GM06990 (cell line): Measurements from ENCODE around the gene HTR3A.

Experiments used
- DNase-seq: peaks from one replicate; pipeline ENCODE4 v3.0.0-alpha.2; 2011; ENCODE audit not compliant: insufficient read length; ENCODE audit errors: extremely low read depth
- H3K27me3 ChIP-seq: replicated peaks from 2 replicates; pipeline ENCODE4 v1.6.0; 2011; ENCODE audit warnings: low read length; ENCODE audit not compliant: control insufficient read depth, insufficient read depth
- H3K36me3 ChIP-seq: 2 replicates; pipeline ENCODE4 v1.5.1; 2011; ENCODE audit warnings: low read length; ENCODE audit not compliant: control insufficient read depth, insufficient read depth
- H3K4me3 ChIP-seq: replicated peaks from 2 replicates; pipeline ENCODE4 v1.5.1; 2011; ENCODE audit warnings: low read depth, mild to moderate bottlenecking, control low read depth, low read length
- CTCF ChIP-seq: IDR thresholded peaks from 2 replicates; pipeline ENCODE4 v1.5.1; 2011; ENCODE audit warnings: low read length, control low read depth, mild to moderate bottlenecking, inconsistent platforms; ENCODE audit not compliant: insufficient read depth, poor library complexity, severe bottlenecking

HTR3A gene

DNA sequence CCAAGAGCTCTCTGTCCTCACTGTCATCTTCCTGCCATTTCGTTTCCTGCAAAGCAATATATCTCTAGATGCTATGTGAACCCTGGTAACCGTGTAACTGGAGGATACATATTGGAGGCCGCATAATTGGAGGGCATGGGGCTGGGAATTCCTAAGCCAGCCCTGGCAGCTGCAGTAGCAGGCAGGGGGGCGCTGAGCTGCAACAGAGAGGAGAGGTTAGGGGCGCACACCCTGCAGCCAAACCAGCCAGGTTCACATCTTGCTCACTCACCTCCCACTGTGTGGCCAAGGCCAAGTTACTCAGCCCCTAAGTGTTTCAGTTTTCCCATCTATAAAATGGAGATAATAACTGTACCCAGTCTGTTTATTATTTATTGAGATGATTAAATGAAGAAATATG lies 44.7 kb downstream of the HTR3A start:
- no peak for DNase-seq
- no peak overlapping the region for H3K4me3 ChIP-seq
- H3K27me3 ChIP-seq: no peaks in the 10 kb centered on the region
- no peak for TF ChIP-seq CTCF
- no peaks in the 10 kb centered on the region for H3K36me3 ChIP-seq

DNA sequence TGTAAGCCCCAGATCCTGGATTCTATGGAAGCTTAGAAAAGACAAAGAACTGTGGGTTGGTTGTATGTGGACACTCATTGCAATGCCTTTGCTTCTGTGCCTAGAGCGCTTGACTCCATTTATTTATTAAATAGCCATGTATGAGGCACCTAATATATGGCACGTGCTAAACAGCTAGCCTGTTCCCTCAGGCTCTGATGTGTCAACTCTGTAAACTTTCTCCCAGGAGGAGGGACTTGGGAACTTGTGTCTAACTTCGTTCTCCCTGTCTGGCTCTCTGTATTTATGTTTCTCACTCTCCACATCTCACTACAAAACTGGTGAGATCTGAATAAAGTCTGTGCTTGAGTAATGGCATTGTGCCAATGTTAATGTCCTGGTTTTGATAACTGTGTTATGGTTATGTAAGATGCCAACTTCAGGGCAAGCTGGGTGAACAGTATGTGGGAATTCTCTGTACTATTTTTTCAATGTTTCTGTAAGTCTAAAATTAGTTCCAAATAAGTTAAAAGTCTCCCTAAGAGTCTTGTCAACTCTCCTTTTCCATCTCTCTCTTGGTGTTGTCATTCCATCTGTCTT lies 50.5 kb downstream of the HTR3A start:
- Histone ChIP-seq H3K4me3 (no peak overlapping the region), H3K36me3 (no peaks in the 10 kb centered on the region), H3K27me3 (no peaks in the 10 kb centered on the region; the same call in none of the 2 replicates)
- no peak for DNase-seq
- TF ChIP-seq CTCF: no peak

GRCh38 chr11:114026355-114026754 lies 51.4 kb downstream of the HTR3A start:
- H3K4me3 ChIP-seq: no peak overlapping the region
- H3K27me3 ChIP-seq: no peaks in the 10 kb centered on the region; the same call in none of the 2 replicates
- no peak for TF ChIP-seq CTCF
- H3K36me3 ChIP-seq: no peaks in the 10 kb centered on the region
- DNase-seq: no peak

GRCh38 chr11:114027391-114027790 lies 52.5 kb downstream of the HTR3A start:
- DNase-seq: no peak
- no peak for TF ChIP-seq CTCF
- no peaks in the 10 kb centered on the region; the same call in none of the 2 replicates for H3K27me3 ChIP-seq
- H3K36me3 ChIP-seq: no peaks in the 10 kb centered on the region
- no peak overlapping the region for H3K4me3 ChIP-seq

GRCh38 chr11:114027926-114028325 lies 53.0 kb downstream of the HTR3A start:
- no peak for DNase-seq
- no peaks in the 10 kb centered on the region for H3K36me3 ChIP-seq
- TF ChIP-seq CTCF: no peak
- no peak overlapping the region for H3K4me3 ChIP-seq
- H3K27me3 ChIP-seq: no peaks in the 10 kb centered on the region; the same call in none of the 2 replicates
